Neural crest cell (in vitro differentiated cells): ENCODE results near the gene MMP24. TPM values are rescaled to one million over a fixed set of nuclear protein-coding genes. Genes with fewer than 3 reads are reported as not detected.
"Not testable (repeated sequence)": the region's sequence is repeated elsewhere in the genome, so short reads cannot be mapped to it uniquely, and the experiment has no call there.

ENCODE experiments used
- DNase-seq: peaks from one replicate; pipeline ENCODE4 v3.0.0; 2021; ENCODE audit warnings: low read depth, mixed read lengths, low spot score
- H3K27ac Mint-ChIP-seq: one replicate; pipeline ENCODE4 v1.8.0; 2021; ENCODE audit warnings: mild to moderate bottlenecking, mixed read lengths; ENCODE audit not compliant: unreplicated experiment
- H3K27me3 Mint-ChIP-seq: 2 replicates; pipeline ENCODE4 v1.8.0; 2021; ENCODE audit warnings: low read depth, mild to moderate bottlenecking, mixed read lengths
- H3K36me3 Mint-ChIP-seq: 2 replicates; pipeline ENCODE4 v1.8.0; 2021; ENCODE audit warnings: low read depth, mild to moderate bottlenecking, mixed read lengths
- H3K4me1 Mint-ChIP-seq: 2 replicates; pipeline ENCODE4 v1.8.0; 2021; ENCODE audit warnings: mixed read lengths
- H3K4me3 Mint-ChIP-seq: one replicate; pipeline ENCODE4 v1.8.0; 2021; ENCODE audit warnings: mild to moderate bottlenecking, mixed read lengths
- H3K9me3 Mint-ChIP-seq: 2 replicates; pipeline ENCODE4 v1.8.0; 2021; ENCODE audit warnings: mixed read lengths
- CTCF ChIP-seq: fragments of 200-600 bp; sonication (generic); conservative IDR thresholded peaks from 2 replicates; pipeline ENCODE4 v1.5.0; 2021; ENCODE audit warnings: antibody characterized with exemption, mild to moderate bottlenecking
- total RNA-seq: library from RNA; stranded (reverse); gene quantifications from 2 replicates; pipeline ENCODE4 v1.2.1, GENCODE V29; 2021

Gene MMP24
- total RNA-seq, 1 donor from 2014 or later, result 2.9 TPM

- Mint-ChIP-seq H3K4me3 (no peak overlapping the region), H3K9me3 (peaks cover 26% of the 10 kb centered on the region), H3K27me3 (peaks cover 7% of the 10 kb centered on the region), H3K27ac (no peak overlapping the region), H3K4me1 (no peaks in the 10 kb centered on the region), H3K36me3 (peaks cover 28% of the 10 kb centered on the region)
- no peak for DNase-seq
- TF ChIP-seq CTCF, result no peak
Observed at GRCh38 chr20:35196313-35196712, 30.2 kb upstream of the MMP24 start.

- peaks cover 32% of the 10 kb centered on the region for H3K9me3 Mint-ChIP-seq
- TF ChIP-seq CTCF, result no peak
- H3K27ac Mint-ChIP-seq, result no peak overlapping the region
- H3K36me3 Mint-ChIP-seq, result peaks cover 25% of the 10 kb centered on the region
- no peaks in the 10 kb centered on the region for H3K27me3 Mint-ChIP-seq
- no peaks in the 10 kb centered on the region for H3K4me1 Mint-ChIP-seq
- DNase-seq, result no peak
- H3K4me3 Mint-ChIP-seq, result no peak overlapping the region
Observed at GRCh38 chr20:35199740-35200139, 26.8 kb upstream of the MMP24 start.

- peaks cover 29% of the 10 kb centered on the region for H3K9me3 Mint-ChIP-seq
- no peaks in the 10 kb centered on the region for H3K27me3 Mint-ChIP-seq
- no peak overlapping the region for H3K4me3 Mint-ChIP-seq
- H3K27ac Mint-ChIP-seq, result no peak overlapping the region
- no peaks in the 10 kb centered on the region for H3K4me1 Mint-ChIP-seq
- H3K36me3 Mint-ChIP-seq, result peaks cover 22% of the 10 kb centered on the region
- no peak for DNase-seq
- no peak for TF ChIP-seq CTCF
Observed at GRCh38 chr20:35200267-35200666, 26.2 kb upstream of the MMP24 start.

- DNase-seq, H3K4me3 Mint-ChIP-seq, H3K27ac Mint-ChIP-seq, H3K27me3 Mint-ChIP-seq, H3K4me1 Mint-ChIP-seq: not testable (repeated sequence)
- H3K9me3 Mint-ChIP-seq, result peaks cover 29% of the 10 kb centered on the region
- peaks cover 20% of the 10 kb centered on the region for H3K36me3 Mint-ChIP-seq
Observed at GRCh38 chr20:35201467-35201866, 25.0 kb upstream of the MMP24 start.

- Mint-ChIP-seq H3K27me3 (no peaks in the 10 kb centered on the region), H3K9me3 (peaks cover 4% of the 10 kb centered on the region), H3K27ac (no peak overlapping the region), H3K4me3 (no peak overlapping the region), H3K36me3 (peaks cover 1% of the 10 kb centered on the region), H3K4me1 (no peaks in the 10 kb centered on the region)
- no peak for TF ChIP-seq CTCF
- DNase-seq, result no peak
Observed at GRCh38 chr20:35206802-35207201, 19.7 kb upstream of the MMP24 start.

- Mint-ChIP-seq H3K4me1 (no peaks in the 10 kb centered on the region), H3K4me3 (no peak overlapping the region), H3K27ac (no peak overlapping the region), H3K36me3 (no peaks in the 10 kb centered on the region), H3K27me3 (no peaks in the 10 kb centered on the region), H3K9me3 (no peaks in the 10 kb centered on the region)
- DNase-seq, result peak; percentile 94
- peak; percentile 98 for TF ChIP-seq CTCF
Observed at GRCh38 chr20:35207950-35208611, 18.4 kb upstream of the MMP24 start.
